ENCODE results near the gene POU2F1. TPM values are rescaled to one million over a fixed set of nuclear protein-coding genes. Genes with fewer than 3 reads are reported as not detected.

Gene POU2F1
- total and polyA plus RNA-seq, 7 donors = 0.83 to 9.0 (median 6.3) TPM

DNA sequence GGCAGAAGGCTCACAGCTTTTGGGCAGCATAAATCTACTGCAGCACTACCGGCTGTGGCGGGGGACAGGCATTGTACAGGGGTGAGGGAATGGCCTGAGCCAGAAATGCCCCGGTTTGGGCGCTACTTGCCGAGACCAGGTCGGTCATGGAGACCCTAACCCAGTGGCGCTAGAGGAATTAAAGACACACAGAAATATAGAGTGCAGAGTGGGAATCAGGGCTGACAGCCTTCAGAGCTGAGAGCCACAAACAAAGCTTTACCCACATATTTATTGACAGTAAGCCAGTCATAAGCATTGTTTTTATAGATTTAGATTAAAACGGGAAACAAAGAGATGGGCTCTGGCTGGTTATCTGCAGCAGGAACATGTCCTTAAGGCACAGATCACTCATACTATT lies 101.8 kb downstream of the POU2F1 start:
- no peak overlapping the region for H3K27ac ChIP-seq
- no peaks in the 10 kb centered on the region for H3K27me3 ChIP-seq (ENCODE audit: insufficient read depth in 3 of 3, low read length in 2 of 3)
- TF ChIP-seq, protein P1, sequence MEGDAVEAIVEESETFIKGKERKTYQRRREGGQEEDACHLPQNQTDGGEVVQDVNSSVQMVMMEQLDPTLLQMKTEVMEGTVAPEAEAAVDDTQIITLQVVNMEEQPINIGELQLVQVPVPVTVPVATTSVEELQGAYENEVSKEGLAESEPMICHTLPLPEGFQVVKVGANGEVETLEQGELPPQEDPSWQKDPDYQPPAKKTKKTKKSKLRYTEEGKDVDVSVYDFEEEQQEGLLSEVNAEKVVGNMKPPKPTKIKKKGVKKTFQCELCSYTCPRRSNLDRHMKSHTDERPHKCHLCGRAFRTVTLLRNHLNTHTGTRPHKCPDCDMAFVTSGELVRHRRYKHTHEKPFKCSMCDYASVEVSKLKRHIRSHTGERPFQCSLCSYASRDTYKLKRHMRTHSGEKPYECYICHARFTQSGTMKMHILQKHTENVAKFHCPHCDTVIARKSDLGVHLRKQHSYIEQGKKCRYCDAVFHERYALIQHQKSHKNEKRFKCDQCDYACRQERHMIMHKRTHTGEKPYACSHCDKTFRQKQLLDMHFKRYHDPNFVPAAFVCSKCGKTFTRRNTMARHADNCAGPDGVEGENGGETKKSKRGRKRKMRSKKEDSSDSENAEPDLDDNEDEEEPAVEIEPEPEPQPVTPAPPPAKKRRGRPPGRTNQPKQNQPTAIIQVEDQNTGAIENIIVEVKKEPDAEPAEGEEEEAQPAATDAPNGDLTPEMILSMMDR (IDR thresholded peaks at IDR 0.05) = no peak
- no peak overlapping the region for H3K4me3 ChIP-seq
- no peaks in the 10 kb centered on the region for H3K36me3 ChIP-seq (ENCODE audit: insufficient read depth in 1 of 2, low read depth in 1 of 2)
- peaks cover 50% of the 10 kb centered on the region for H3K9me3 ChIP-seq
- 97 to 98% (median 97%) methylated on average over 8 of the region's 8 CpGs for WGBS, 3 donors
- ATAC-seq (no peak), DNase-seq (no peak)
- no peaks in the 10 kb centered on the region for H3K4me1 ChIP-seq
- intact Hi-C loops (cut with DNase I) = no loop called here

DNA sequence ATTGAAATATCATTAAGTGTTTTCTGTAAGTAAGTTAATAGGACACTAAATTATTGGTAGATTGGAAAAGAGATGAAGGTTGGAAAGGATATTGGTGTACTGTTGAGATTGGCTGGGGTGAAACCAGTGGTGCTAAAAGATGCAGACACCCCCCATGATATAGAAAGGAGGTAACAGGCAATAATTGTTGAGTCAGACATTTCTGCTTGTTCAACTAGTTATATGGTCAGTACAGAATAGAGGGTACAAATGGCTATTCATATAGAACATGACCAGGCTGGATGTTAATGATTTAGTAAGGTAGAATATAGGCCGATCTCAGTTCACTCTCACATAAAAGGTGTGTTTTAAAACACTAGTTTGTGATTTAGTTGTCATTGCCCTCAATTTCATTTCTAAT lies 104.5 kb downstream of the POU2F1 start:
- no peaks in the 10 kb centered on the region for H3K36me3 ChIP-seq (ENCODE audit: insufficient read depth in 1 of 2, low read depth in 1 of 2)
- H3K27me3 ChIP-seq (ENCODE audit: insufficient read depth in 3 of 3, low read length in 2 of 3) = no peaks in the 10 kb centered on the region
- no peak overlapping the region for H3K4me3 ChIP-seq
- no peak overlapping the region for H3K27ac ChIP-seq
- DNase-seq = no peak
- TF ChIP-seq, protein P1 (IDR thresholded peaks at IDR 0.05) = no peak
- peaks cover 42% of the 10 kb centered on the region for H3K9me3 ChIP-seq
- WGBS, 3 donors = 96 to 100% (median 98%) methylated on average over 1 of the region's 1 CpG
- H3K4me1 ChIP-seq = peaks cover 11% of the 10 kb centered on the region
- intact Hi-C loops (cut with DNase I) = no loop called here
- ATAC-seq = no peak

DNA sequence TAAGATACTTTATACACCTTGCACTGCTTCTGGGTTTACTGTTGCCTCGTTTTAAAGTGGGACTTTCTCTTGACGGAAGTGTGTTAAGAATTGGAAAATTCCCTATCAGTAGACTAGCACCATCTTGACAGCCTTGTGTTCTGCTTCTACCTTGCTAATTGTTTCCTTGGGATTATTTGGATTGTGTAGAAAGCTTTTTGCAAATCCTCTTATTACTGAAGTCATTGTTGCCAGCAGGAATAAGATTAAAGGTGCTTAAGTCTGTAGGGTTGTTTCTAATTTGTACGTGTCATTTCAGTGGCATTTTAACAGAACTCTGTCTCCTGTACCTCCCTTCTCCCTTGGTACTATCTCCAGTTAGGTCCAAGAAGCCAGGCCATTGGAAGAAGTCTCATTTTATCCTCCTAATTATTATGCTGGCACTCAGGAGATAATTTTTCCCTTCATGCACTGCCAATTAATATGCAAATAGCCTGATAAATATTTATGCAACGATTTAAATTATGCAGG lies 107.7 kb downstream of the POU2F1 start:
- Histone ChIP-seq H3K4me3 (no peak overlapping the region), H3K4me1 (peaks cover 20% of the 10 kb centered on the region), H3K36me3 (ENCODE audit: insufficient read depth in 1 of 2, low read depth in 1 of 2) (no peaks in the 10 kb centered on the region), H3K27me3 (ENCODE audit: insufficient read depth in 3 of 3, low read length in 2 of 3) (no peaks in the 10 kb centered on the region), H3K27ac (no peak overlapping the region), H3K9me3 (peaks cover 10% of the 10 kb centered on the region)
- ATAC-seq = no peak
- DNase-seq = no peak
- 58 to 65% (median 62%) methylated on average over 4 of the region's 4 CpGs for WGBS, 3 donors
- intact Hi-C loops (cut with DNase I) = no loop called here
- TF ChIP-seq, protein P1 (IDR thresholded peaks at IDR 0.05) = no peak

GRCh38 chr1:167328816-167329483 lies 108.3 kb downstream of the POU2F1 start:
- Histone ChIP-seq H3K4me1 (peaks cover 20% of the 10 kb centered on the region), H3K27me3 (ENCODE audit: insufficient read depth in 3 of 3, low read length in 2 of 3) (no peaks in the 10 kb centered on the region), H3K36me3 (ENCODE audit: insufficient read depth in 1 of 2, low read depth in 1 of 2) (no peaks in the 10 kb centered on the region), H3K4me3 (no peak overlapping the region), H3K27ac (no peak overlapping the region), H3K9me3 (peaks cover 4% of the 10 kb centered on the region)
- DNase-seq = no peak
- TF ChIP-seq, protein P1 (IDR thresholded peaks at IDR 0.05) = no peak
- 69 to 73% (median 71%) methylated on average over 8 of the region's 8 CpGs for WGBS, 3 donors
- ATAC-seq = peak in 1 of 4 donors; percentile 27
- intact Hi-C loops (cut with DNase I) = no loop called here
